ENCODE results near the gene PLSCR2. TPM values are rescaled to one million over a fixed set of nuclear protein-coding genes. Genes with fewer than 3 reads are reported as not detected.

PLSCR2 gene
- polyA plus RNA-seq, 3 donors, result not detected

- peaks cover 2% of the 10 kb centered on the region for H3K4me1 Mint-ChIP-seq
- Histone ChIP-seq H4K20me1 (ENCODE audit: insufficient read depth, low read length) (no peaks in the 10 kb centered on the region), H3K79me2 (ENCODE audit: insufficient read depth, low read length) (no peaks in the 10 kb centered on the region), H3K9ac (ENCODE audit: insufficient read depth, low read length, poor library complexity, severe bottlenecking) (no peak overlapping the region), H3K36me3 (replicated peaks in 1 of 2; ENCODE audit: control insufficient read depth in 1 of 2, insufficient read depth in 2 of 2, low read length in 2 of 2) (no peaks in the 10 kb centered on the region), H3K9me3 (replicated peaks in 1 of 2; ENCODE audit: control insufficient read depth in 1 of 2, insufficient read depth in 1 of 2, low read length in 2 of 2) (no peaks in the 10 kb centered on the region), H3K27ac (ENCODE audit: low read depth in 1 of 2, low read length in 2 of 2) (no peak overlapping the region), H3K4me2 (replicated peaks; ENCODE audit: extremely low read depth, low read length, poor library complexity, severe bottlenecking) (no peak overlapping the region), H3K27me3 (ENCODE audit: control insufficient read depth in 2 of 2, insufficient read depth in 2 of 2, low read length in 2 of 2) (no peaks in the 10 kb centered on the region), H3K4me1 (ENCODE audit: control insufficient read depth in 1 of 2, insufficient read depth in 2 of 2, low read length in 2 of 2) (no peaks in the 10 kb centered on the region), H2AFZ (ENCODE audit: insufficient read depth, low read depth, low read length, poor library complexity, severe bottlenecking) (no peak overlapping the region), H3K4me3 (replicated peaks in 1 of 3; ENCODE audit: low read depth in 2 of 3, low read length in 3 of 3) (no peak overlapping the region)
- TF ChIP-seq, protein P1, sequence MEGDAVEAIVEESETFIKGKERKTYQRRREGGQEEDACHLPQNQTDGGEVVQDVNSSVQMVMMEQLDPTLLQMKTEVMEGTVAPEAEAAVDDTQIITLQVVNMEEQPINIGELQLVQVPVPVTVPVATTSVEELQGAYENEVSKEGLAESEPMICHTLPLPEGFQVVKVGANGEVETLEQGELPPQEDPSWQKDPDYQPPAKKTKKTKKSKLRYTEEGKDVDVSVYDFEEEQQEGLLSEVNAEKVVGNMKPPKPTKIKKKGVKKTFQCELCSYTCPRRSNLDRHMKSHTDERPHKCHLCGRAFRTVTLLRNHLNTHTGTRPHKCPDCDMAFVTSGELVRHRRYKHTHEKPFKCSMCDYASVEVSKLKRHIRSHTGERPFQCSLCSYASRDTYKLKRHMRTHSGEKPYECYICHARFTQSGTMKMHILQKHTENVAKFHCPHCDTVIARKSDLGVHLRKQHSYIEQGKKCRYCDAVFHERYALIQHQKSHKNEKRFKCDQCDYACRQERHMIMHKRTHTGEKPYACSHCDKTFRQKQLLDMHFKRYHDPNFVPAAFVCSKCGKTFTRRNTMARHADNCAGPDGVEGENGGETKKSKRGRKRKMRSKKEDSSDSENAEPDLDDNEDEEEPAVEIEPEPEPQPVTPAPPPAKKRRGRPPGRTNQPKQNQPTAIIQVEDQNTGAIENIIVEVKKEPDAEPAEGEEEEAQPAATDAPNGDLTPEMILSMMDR (IDR thresholded peaks at IDR 0.05), result no peak
- DNase-seq, result no peak
- H3K9me3 Mint-ChIP-seq, result no peaks in the 10 kb centered on the region
- H3K4me3 Mint-ChIP-seq, result no peak overlapping the region
- H3K27ac Mint-ChIP-seq, result no peak overlapping the region
- peaks cover 0 to 3% (median 0%) of the 10 kb centered on the region in 3 donors for H3K27me3 Mint-ChIP-seq (ENCODE audit: low read depth in 3 of 3)
- no peaks in the 10 kb centered on the region for H3K36me3 Mint-ChIP-seq
- intact Hi-C loops (cut with micrococcal nuclease), result no loop called here
- WGBS (ENCODE audit: insufficient coverage), result 92% methylated on average over 2 of the region's 3 CpGs
Measured at GRCh38 chr3:146454796-146455195, 14.6 kb downstream of the PLSCR2 start.

DNA sequence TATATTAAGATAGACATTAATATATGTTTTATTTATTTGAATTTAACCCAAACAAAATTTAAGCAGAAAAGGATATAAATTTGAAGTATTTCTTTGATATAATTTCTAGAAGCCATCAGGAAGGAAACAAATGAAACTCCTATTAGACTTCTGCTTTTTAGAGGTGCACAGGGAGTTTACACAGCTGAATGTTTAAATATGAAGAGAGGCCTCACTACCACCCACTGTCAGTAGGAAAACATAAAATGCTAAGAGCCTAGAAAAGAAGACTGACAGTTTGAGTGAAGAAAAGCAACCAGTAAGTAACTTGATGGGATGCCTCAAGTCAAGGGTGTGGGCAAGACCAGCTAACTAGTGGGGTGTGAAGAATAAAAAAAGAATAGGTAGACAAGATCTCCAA is 19.7 kb downstream of the PLSCR2 start:
- no peaks in the 10 kb centered on the region for H3K27me3 ChIP-seq (ENCODE audit: control insufficient read depth in 2 of 2, insufficient read depth in 2 of 2, low read length in 2 of 2)
- H3K4me1 ChIP-seq (ENCODE audit: control insufficient read depth in 1 of 2, insufficient read depth in 2 of 2, low read length in 2 of 2), result no peaks in the 10 kb centered on the region
- H3K27ac Mint-ChIP-seq, result no peak overlapping the region
- no peak overlapping the region for H3K9ac ChIP-seq (ENCODE audit: insufficient read depth, low read length, poor library complexity, severe bottlenecking)
- H3K27me3 Mint-ChIP-seq (ENCODE audit: low read depth in 3 of 3), result no peaks in the 10 kb centered on the region
- no peak for DNase-seq
- no peaks in the 10 kb centered on the region for H3K36me3 ChIP-seq (replicated peaks in 1 of 2; ENCODE audit: control insufficient read depth in 1 of 2, insufficient read depth in 2 of 2, low read length in 2 of 2)
- peaks cover 0 to 10% of the 10 kb centered on the region in 2 donors for H3K9me3 ChIP-seq (replicated peaks in 1 of 2; ENCODE audit: control insufficient read depth in 1 of 2, insufficient read depth in 1 of 2, low read length in 2 of 2)
- H3K4me3 Mint-ChIP-seq, result no peak overlapping the region
- no peak overlapping the region for H3K27ac ChIP-seq (ENCODE audit: low read depth in 1 of 2, low read length in 2 of 2)
- TF ChIP-seq, protein P1 (IDR thresholded peaks at IDR 0.05), result no peak
- H3K4me1 Mint-ChIP-seq, result peaks cover 4% of the 10 kb centered on the region
- intact Hi-C loops (cut with micrococcal nuclease), result no loop called here
- no peak overlapping the region for H3K4me3 ChIP-seq (replicated peaks in 1 of 3; ENCODE audit: low read depth in 2 of 3, low read length in 3 of 3)
- no peaks in the 10 kb centered on the region for H3K36me3 Mint-ChIP-seq
- H2AFZ ChIP-seq (ENCODE audit: insufficient read depth, low read depth, low read length, poor library complexity, severe bottlenecking), result no peak overlapping the region
- H3K79me2 ChIP-seq (ENCODE audit: insufficient read depth, low read length), result no peaks in the 10 kb centered on the region
- H4K20me1 ChIP-seq (ENCODE audit: insufficient read depth, low read length), result no peaks in the 10 kb centered on the region
- no peak overlapping the region for H3K4me2 ChIP-seq (replicated peaks; ENCODE audit: extremely low read depth, low read length, poor library complexity, severe bottlenecking)
- peaks cover 4 to 10% (median 6%) of the 10 kb centered on the region in 7 donors for H3K9me3 Mint-ChIP-seq

Measured in CD14-positive monocyte (primary cell).